ENCODE data around the gene ACTL6A. TPM values are rescaled to one million over a fixed set of nuclear protein-coding genes. Genes with fewer than 3 reads are reported as not detected.

ACTL6A gene
- total and polyA plus RNA-seq, 2 donors, result 38.9 to 54.9 TPM

DNA sequence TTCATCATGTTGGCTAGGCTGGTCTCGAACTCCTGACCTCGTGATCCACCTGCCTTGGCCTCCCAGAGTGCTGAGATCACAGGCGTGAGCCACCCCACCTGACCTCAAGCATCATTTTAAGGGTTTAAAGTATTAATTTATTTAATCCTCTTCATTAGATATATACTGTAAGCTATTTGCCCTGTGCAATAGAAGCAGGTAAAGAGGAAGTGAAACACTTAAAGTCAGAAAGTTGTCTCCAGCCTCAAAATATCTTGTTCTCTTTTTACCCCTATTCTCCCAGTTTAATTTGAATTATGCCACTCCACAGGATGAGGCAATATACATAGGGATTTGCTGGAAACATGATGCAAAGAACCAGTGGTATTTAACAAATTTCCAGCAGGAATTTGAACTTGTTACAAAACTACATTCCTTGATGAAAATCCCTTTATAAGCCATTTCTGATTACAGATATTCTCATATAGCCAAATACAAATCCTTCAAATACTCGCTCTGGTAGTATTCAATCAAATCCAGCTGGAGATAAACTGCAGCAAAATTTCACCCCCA lies 43.9 kb downstream of the ACTL6A start:
- Histone ChIP-seq H3K4me1 (ENCODE audit: insufficient read depth) (no peaks in the 10 kb centered on the region), H3K36me3 (ENCODE audit: insufficient read depth) (no peaks in the 10 kb centered on the region), H3K4me3 (ENCODE audit: low read depth, low read length) (no peak overlapping the region), H3K27ac (ENCODE audit: low read depth) (no peak overlapping the region)
- 89% methylated on average over 4 of the region's 4 CpGs for WGBS
- DNase-seq (ENCODE audit: extremely low spot score), result no peak

- Histone ChIP-seq H3K27ac (ENCODE audit: low read depth) (no peak overlapping the region), H3K36me3 (ENCODE audit: insufficient read depth) (no peaks in the 10 kb centered on the region), H3K4me3 (ENCODE audit: low read depth, low read length) (no peak overlapping the region), H3K4me1 (ENCODE audit: insufficient read depth) (no peaks in the 10 kb centered on the region)
- WGBS, result 52% methylated on average over 6 of the region's 6 CpGs
- DNase-seq (ENCODE audit: extremely low spot score), result no peak
Observed at GRCh38 chr3:179608931-179609720, 46.4 kb downstream of the ACTL6A start.

GRCh38 chr3:179610066-179610465 lies 47.3 kb downstream of the ACTL6A start:
- H3K27ac ChIP-seq (ENCODE audit: low read depth), result no peak overlapping the region
- no peaks in the 10 kb centered on the region for H3K36me3 ChIP-seq (ENCODE audit: insufficient read depth)
- 98% methylated on average over 4 of the region's 4 CpGs for WGBS
- no peak for DNase-seq (ENCODE audit: extremely low spot score)
- H3K4me1 ChIP-seq (ENCODE audit: insufficient read depth), result no peaks in the 10 kb centered on the region
- no peak overlapping the region for H3K4me3 ChIP-seq (ENCODE audit: low read depth, low read length)

GRCh38 chr3:179613807-179614206 lies 51.1 kb downstream of the ACTL6A start:
- no peak overlapping the region for H3K27ac ChIP-seq (ENCODE audit: low read depth)
- no peak overlapping the region for H3K4me3 ChIP-seq (ENCODE audit: low read depth, low read length)
- no peaks in the 10 kb centered on the region for H3K4me1 ChIP-seq (ENCODE audit: insufficient read depth)
- no peak for DNase-seq (ENCODE audit: extremely low spot score)
- H3K36me3 ChIP-seq (ENCODE audit: insufficient read depth), result no peaks in the 10 kb centered on the region
- 43% methylated on average over 2 of the region's 2 CpGs for WGBS

DNA sequence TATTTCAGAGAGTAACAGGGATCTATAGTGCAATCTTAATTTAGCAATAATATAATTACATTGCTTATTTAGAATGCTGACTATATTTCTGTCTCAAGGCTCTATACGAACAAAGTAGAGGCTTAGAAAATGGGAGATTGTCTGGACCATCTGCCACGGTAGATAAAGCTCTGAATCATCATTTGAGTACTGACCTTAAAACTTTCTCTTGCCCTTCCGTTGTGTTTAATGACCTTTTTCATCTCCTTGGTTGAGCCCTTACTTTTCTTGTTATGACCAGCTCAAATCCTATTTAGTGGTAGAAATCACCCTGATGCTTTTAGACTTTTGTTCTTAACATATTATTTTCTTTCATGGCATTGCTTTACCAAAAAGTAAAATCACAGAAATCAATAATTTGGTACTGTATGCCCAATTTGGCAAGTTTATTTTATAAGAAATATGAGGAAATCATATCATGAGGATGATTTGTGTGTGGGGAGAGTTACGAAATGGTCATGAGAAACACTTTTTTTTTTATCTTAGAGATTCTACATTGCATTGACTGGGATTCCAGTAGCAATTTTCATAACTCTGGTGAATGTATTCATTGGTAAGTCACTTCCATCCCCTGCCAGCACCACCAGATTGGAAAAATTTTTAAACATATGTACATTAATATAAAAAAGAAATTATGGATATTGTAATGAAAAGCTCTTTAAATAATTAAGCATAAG lies 52.9 kb downstream of the ACTL6A start:
- WGBS, result 78% methylated on average over 4 of the region's 4 CpGs
- DNase-seq (ENCODE audit: extremely low spot score), result no peak
- no peak overlapping the region for H3K27ac ChIP-seq (ENCODE audit: low read depth)
- H3K36me3 ChIP-seq (ENCODE audit: insufficient read depth), result no peaks in the 10 kb centered on the region
- no peaks in the 10 kb centered on the region for H3K4me1 ChIP-seq (ENCODE audit: insufficient read depth)
- no peak overlapping the region for H3K4me3 ChIP-seq (ENCODE audit: low read depth, low read length)

DNA sequence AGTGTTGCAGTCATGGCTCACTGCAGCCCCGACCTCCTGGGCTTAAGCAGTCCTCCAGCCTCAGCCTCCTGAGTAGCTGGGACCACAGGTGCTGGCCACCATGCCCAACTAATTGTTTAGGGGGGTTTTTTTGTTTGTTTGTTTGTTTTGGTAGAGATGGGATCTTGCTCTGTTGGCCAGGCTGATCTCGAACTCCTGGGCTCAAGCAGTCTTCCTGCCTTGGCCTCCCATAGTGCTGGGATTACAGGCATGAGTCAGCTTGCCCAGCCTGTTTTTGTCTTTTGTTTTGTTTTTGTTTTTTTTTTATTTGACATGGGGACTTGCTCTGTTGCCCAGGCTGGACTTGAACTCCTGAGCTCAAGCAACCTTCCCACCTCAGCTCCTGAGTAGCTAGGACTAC lies 59.3 kb downstream of the ACTL6A start:
- Histone ChIP-seq H3K4me3 (ENCODE audit: low read depth, low read length) (no peak overlapping the region), H3K27ac (ENCODE audit: low read depth) (no peak overlapping the region), H3K36me3 (ENCODE audit: insufficient read depth) (no peaks in the 10 kb centered on the region), H3K4me1 (ENCODE audit: insufficient read depth) (no peaks in the 10 kb centered on the region)
- no peak for DNase-seq (ENCODE audit: extremely low spot score)
- WGBS, result 94% methylated on average over 2 of the region's 2 CpGs

DNA sequence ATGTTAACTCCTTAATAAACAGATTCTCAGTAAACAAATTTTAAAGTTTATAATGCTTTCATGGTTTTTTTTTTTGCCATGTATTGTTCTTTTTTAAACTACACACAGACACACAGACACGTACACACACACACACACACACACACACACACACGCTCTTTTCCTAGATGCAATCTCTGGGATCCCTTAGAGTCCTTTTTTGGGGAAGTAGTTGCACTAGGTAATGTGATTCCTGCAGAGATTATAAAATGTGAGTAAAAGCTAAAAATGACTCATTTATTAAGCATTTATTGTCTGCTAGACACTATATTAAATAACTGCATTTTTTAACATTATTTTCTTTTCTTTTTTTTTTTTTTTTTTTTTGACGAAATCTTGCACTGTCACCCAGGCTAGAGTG lies 61.7 kb downstream of the ACTL6A start:
- DNase-seq (ENCODE audit: extremely low spot score), result no peak
- Histone ChIP-seq H3K36me3 (ENCODE audit: insufficient read depth) (no peaks in the 10 kb centered on the region), H3K27ac (ENCODE audit: low read depth) (no peak overlapping the region), H3K4me1 (ENCODE audit: insufficient read depth) (no peaks in the 10 kb centered on the region), H3K4me3 (ENCODE audit: low read depth, low read length) (no peak overlapping the region)
- WGBS, result 88% methylated on average over 3 of the region's 3 CpGs

- H3K4me3 ChIP-seq (ENCODE audit: low read depth, low read length), result no peak overlapping the region
- no peak overlapping the region for H3K27ac ChIP-seq (ENCODE audit: low read depth)
- no peak for DNase-seq (ENCODE audit: extremely low spot score)
- no peaks in the 10 kb centered on the region for H3K4me1 ChIP-seq (ENCODE audit: insufficient read depth)
- no peaks in the 10 kb centered on the region for H3K36me3 ChIP-seq (ENCODE audit: insufficient read depth)
- 78% methylated on average over 3 of the region's 3 CpGs for WGBS
Observed at GRCh38 chr3:179630753-179631451, 68.2 kb downstream of the ACTL6A start.

Small RNAs within 50 kb of the gene (small RNA-seq; reads per million reads assigned to genes)
- gene AC090425.1, result not detected
- gene RF01210, result not detected

Other genes starting within 250 kb of the ACTL6A start
- 89.6 TPM for gene ZNF639, start 239.9 kb upstream of the ACTL6A start, total RNA-seq
- 36.8 TPM for gene ZNF639, start 239.9 kb upstream of the ACTL6A start, polyA plus RNA-seq
- gene MFN1, start 215.2 kb upstream of the ACTL6A start, total RNA-seq, result 107 TPM
- gene MFN1, start 215.2 kb upstream of the ACTL6A start, polyA plus RNA-seq, result 18.5 TPM
- gene GNB4, start 111.5 kb upstream of the ACTL6A start, total RNA-seq, result 124 TPM
- gene GNB4, start 111.5 kb upstream of the ACTL6A start, polyA plus RNA-seq, result 15.1 TPM
- 34.3 TPM for gene MRPL47, start 41.7 kb downstream of the ACTL6A start, total RNA-seq
- gene MRPL47, start 41.7 kb downstream of the ACTL6A start, polyA plus RNA-seq, result 30.6 TPM
- 190 TPM for gene NDUFB5, start 41.9 kb downstream of the ACTL6A start, total RNA-seq
- 70.4 TPM for gene NDUFB5, start 41.9 kb downstream of the ACTL6A start, polyA plus RNA-seq
- gene USP13, start 90.1 kb downstream of the ACTL6A start, total RNA-seq, result 12.1 TPM
- 6.4 TPM for gene USP13, start 90.1 kb downstream of the ACTL6A start, polyA plus RNA-seq

All from urinary bladder (tissue), 4 donors.